ENCODE measurements around the gene E4F1.
A peak's percentile ranks its signal among the peaks of the same experiment; 100 is the strongest.
"Not testable (repeated sequence)": the region's sequence is repeated elsewhere in the genome, so short reads cannot be mapped to it uniquely, and the experiment has no call there.

E4F1 gene

DNA sequence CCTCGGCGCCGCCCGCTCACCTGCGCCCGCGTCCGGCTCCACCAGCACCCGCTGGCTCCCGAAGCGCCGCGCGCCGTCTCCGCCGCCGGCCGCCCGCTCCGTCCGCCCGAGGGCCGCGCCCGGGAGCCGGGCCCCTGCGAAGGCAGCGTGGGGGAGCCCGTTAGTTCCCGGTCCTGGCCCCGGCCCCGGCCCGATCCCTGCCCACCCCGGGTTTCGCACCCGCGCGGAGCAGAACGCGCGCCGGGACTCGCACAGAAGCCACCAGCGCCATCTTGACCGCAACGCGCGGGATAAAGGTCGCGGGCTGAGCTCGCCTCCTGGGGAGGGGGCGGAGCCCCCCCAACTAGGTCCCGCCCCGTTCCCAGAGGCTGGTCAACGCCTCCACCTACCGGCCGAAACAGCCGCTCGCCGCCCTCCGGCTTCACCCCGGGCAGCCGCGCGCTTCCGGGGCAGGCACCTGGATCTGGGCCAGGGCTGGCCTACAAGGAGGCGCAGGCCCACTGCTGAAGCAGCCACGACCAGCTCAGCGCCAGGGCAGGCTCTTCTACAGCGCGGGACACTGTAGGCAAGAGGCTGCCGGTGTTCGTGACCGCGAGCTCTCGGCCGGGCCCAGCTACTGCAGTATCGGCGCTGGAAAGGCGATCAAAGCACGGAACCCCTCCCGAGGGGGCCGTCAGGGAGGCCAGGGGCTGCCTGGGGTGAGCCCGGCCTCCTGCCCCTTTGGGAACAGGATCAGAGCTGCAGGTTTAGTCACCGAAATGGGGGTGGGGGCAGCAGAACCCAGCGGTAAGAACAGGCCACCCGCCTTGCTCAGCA lies 28.1 kb downstream of the E4F1 start, which contains the start of gene ECI1:
Gene ECI1, minus strand, starts transcription at position 292 of the 816 bp plus-strand sequence. Its CDS starts 21 bp downstream, at position 271.
- peak within 1 kb of the TSS; percentile 91 for H3K4me2 ChIP-seq
- peak within 1 kb of the TSS; percentile 93 for H3K9ac ChIP-seq
- peak within 1 kb of the TSS; percentile 93 for H3K27ac ChIP-seq
- peak within 1 kb of the TSS; percentile 84 for H3K4me3 ChIP-seq
- H3K27me3 ChIP-seq, result no peaks in the 10 kb centered on the region
- no peaks in the 10 kb centered on the region for H3K9me3 ChIP-seq
- peaks cover 30% of the 10 kb centered on the region for H3K4me1 ChIP-seq
- H4K20me1 ChIP-seq, result peaks cover 55% of the 10 kb centered on the region
- TF ChIP-seq Cebpa-rat (IDR thresholded peaks at IDR 0.05), result no peak
- peaks cover 76% of the 10 kb centered on the region for H3K36me3 ChIP-seq

GRCh38 chr16:2252806-2253148 lies 29.4 kb downstream of the E4F1 start:
- Histone ChIP-seq H3K36me3 (peaks cover 76% of the 10 kb centered on the region), H3K4me2 (no peak overlapping the region)

GRCh38 chr16:2253293-2253692 lies 29.9 kb downstream of the E4F1 start:
- Histone ChIP-seq H3K36me3 (peaks cover 77% of the 10 kb centered on the region), H3K27ac (no peak overlapping the region), H3K27me3 (no peaks in the 10 kb centered on the region), H3K4me1 (peaks cover 30% of the 10 kb centered on the region), H3K9ac (no peak overlapping the region), H3K4me2 (no peak overlapping the region), H3K4me3 (no peak overlapping the region), H4K20me1 (peaks cover 69% of the 10 kb centered on the region), H3K9me3 (no peaks in the 10 kb centered on the region)
- no peak for TF ChIP-seq Cebpa-rat (IDR thresholded peaks at IDR 0.05)

More at GRCh38 chr16:2252806-2253148, 29.4 kb downstream of the E4F1 start:
- 0 out of 2 replicates have a peak overlapping the region, but pooled peaks have one; percentile 93 for H3K9ac ChIP-seq
- peaks cover 67% of the 10 kb centered on the region for H4K20me1 ChIP-seq
- H3K27me3 ChIP-seq, result no peaks in the 10 kb centered on the region
- H3K9me3 ChIP-seq, result no peaks in the 10 kb centered on the region
- no peak overlapping the region for H3K27ac ChIP-seq
- H3K4me1 ChIP-seq, result peaks cover 30% of the 10 kb centered on the region
- TF ChIP-seq Cebpa-rat (IDR thresholded peaks at IDR 0.05), result no peak
- no peak overlapping the region for H3K4me3 ChIP-seq

DNA sequence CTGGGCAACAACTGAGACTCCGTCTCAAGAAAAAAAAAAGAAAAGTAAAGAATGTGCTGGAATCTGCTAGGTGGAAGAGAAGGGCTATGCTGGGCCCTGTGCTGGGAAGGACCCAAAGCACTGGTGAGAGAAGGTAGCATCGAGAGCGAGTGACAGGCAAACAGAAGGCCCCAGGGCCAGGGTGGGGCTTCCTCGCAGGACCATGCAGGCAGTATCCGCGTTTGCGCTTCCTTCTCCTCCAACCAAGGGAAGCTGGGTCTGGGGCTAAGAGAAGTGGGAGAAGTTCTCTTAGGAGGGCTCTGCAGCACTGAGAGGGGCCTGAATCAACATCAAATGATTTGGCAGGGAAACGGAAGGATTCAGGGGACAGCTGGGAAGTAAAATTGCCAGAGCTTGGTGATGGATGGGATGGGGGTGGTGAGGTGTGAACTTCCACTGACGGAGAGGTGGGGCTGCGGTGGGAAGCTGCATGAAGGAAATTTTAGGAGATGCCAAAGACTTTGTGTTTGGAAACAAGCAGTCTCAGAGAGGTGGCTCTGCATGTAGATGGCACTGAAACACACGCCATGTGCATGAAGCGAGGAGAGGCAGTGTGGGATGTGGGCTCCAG lies 33.2 kb downstream of the E4F1 start:
- H4K20me1 ChIP-seq, result peaks cover 97% of the 10 kb centered on the region
- peaks cover 99% of the 10 kb centered on the region for H3K36me3 ChIP-seq
- H3K4me1 ChIP-seq, result peaks cover 11% of the 10 kb centered on the region
- H3K27ac ChIP-seq, result no peak overlapping the region
- H3K4me2 ChIP-seq, result no peak overlapping the region
- TF ChIP-seq Cebpa-rat (IDR thresholded peaks at IDR 0.05), result no peak
- no peak overlapping the region for H3K4me3 ChIP-seq
- H3K9me3 ChIP-seq, result no peaks in the 10 kb centered on the region
- H3K9ac ChIP-seq, result 0 out of 2 replicates have a peak overlapping the region, but pooled peaks have one; percentile 10
- no peaks in the 10 kb centered on the region for H3K27me3 ChIP-seq

DNA sequence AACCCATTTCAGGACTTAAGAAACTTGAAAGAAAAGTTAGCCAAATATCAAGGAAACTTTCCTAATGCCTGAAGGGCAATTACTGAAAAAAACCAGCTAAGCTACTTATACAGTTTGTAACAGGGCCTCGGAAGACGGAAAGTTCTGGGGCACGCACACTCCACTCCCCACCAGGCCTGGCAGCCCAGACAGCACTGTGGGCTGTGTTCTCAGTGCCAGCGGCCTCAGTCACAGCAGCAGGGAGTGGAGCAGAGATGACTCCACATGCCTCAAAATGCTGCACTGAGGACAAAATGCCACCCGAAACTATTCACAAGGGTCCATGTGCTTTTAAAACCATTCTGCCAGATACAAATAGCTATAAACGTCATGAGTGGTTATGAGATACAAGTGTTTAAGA lies 34.3 kb downstream of the E4F1 start:
- Histone ChIP-seq H3K9me3 (no peaks in the 10 kb centered on the region), H4K20me1 (peaks cover 97% of the 10 kb centered on the region), H3K4me1 (0 out of 2 replicates have a peak, but pooled peaks cover under 1% of the 10 kb centered on the region), H3K4me2 (no peak overlapping the region), H3K4me3 (no peak overlapping the region), H3K36me3 (peaks cover 100% of the 10 kb centered on the region), H3K9ac (no peak overlapping the region; the same call in 1 of the 2 replicates), H3K27ac (no peak overlapping the region), H3K27me3 (no peaks in the 10 kb centered on the region)
- no peak for TF ChIP-seq Cebpa-rat (IDR thresholded peaks at IDR 0.05)

- H3K9ac ChIP-seq, result 0 out of 2 replicates have a peak overlapping the region, but pooled peaks have one; percentile 40
- H3K9me3 ChIP-seq, H3K4me3 ChIP-seq, H3K4me2 ChIP-seq, H3K27ac ChIP-seq, H3K27me3 ChIP-seq, H3K4me1 ChIP-seq: not testable (repeated sequence)
- H3K36me3 ChIP-seq, result peaks cover 100% of the 10 kb centered on the region
- H4K20me1 ChIP-seq, result peaks cover 97% of the 10 kb centered on the region
Observed at GRCh38 chr16:2258530-2258929, 35.1 kb downstream of the E4F1 start.

GRCh38 chr16:2260250-2260649 lies 36.9 kb downstream of the E4F1 start:
- H3K9ac ChIP-seq, result no peak overlapping the region

DNA sequence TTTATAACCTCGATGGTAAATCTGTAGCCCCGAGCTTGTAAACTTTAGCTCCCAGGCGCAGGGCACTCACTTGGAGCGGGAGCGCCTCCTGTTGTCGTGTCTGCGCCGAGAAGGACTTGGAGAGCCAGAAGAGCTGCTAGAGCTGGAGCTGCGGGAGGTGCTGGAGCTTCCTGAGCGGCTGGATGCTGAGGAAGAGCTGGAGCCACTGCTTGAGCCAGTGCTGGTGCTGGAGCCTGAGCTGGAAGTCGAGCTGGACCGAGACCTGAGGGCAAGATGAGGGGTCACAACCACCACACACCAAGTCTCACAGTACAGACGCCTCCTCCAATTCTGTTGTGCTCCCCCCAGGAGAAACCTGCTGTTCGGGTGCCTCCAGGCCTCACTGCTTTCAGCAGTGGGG lies 39.6 kb downstream of the E4F1 start:
- H3K27me3 ChIP-seq, H3K4me3 ChIP-seq, H3K27ac ChIP-seq, H3K9ac ChIP-seq, H3K4me2 ChIP-seq, H3K9me3 ChIP-seq: not testable (repeated sequence)
- Histone ChIP-seq H3K36me3 (peaks cover 81% of the 10 kb centered on the region), H4K20me1 (peaks cover 98% of the 10 kb centered on the region), H3K4me1 (peaks cover 16% of the 10 kb centered on the region)

More at GRCh38 chr16:2260250-2260649, 36.9 kb downstream of the E4F1 start:
- no peak for TF ChIP-seq Cebpa-rat (IDR thresholded peaks at IDR 0.05)
- Histone ChIP-seq H3K9me3 (no peaks in the 10 kb centered on the region), H3K4me1 (no peaks in the 10 kb centered on the region; the same call in 1 of the 2 replicates), H4K20me1 (peaks cover 100% of the 10 kb centered on the region), H3K27me3 (no peaks in the 10 kb centered on the region), H3K4me2 (no peak overlapping the region), H3K4me3 (no peak overlapping the region), H3K27ac (no peak overlapping the region), H3K36me3 (peaks cover 100% of the 10 kb centered on the region)

GRCh38 chr16:2266887-2267286 lies 43.5 kb downstream of the E4F1 start:
- Histone ChIP-seq H3K4me1 (peaks cover 34% of the 10 kb centered on the region), H3K4me2 (peak overlapping the region; percentile 94), H4K20me1 (peaks cover 82% of the 10 kb centered on the region), H3K4me3 (peak overlapping the region; percentile 79), H3K36me3 (peaks cover 43% of the 10 kb centered on the region), H3K9ac (peak overlapping the region; percentile 97), H3K27ac (peak overlapping the region; percentile 97)
- not testable (repeated sequence) for H3K9me3 ChIP-seq, H3K27me3 ChIP-seq

- H3K9ac ChIP-seq, result peak overlapping the region; percentile 97
- peaks cover 76% of the 10 kb centered on the region for H4K20me1 ChIP-seq
Observed at GRCh38 chr16:2267505-2267912, 44.1 kb downstream of the E4F1 start.

More at GRCh38 chr16:2267505-2267912, 44.1 kb downstream of the E4F1 start:
- Histone ChIP-seq H3K4me2 (peak overlapping the region; percentile 94), H3K27ac (peak overlapping the region; percentile 97), H3K36me3 (peaks cover 36% of the 10 kb centered on the region), H3K4me3 (peak overlapping the region; percentile 79), H3K4me1 (peaks cover 34% of the 10 kb centered on the region)
- not testable (repeated sequence) for H3K27me3 ChIP-seq, H3K9me3 ChIP-seq
